ENCODE results near the gene GSC2. TPM values are rescaled to one million over a fixed set of nuclear protein-coding genes. Genes with fewer than 3 reads are reported as not detected.
A peak's percentile ranks its signal among the peaks of the same experiment; 100 is the strongest.

Gene GSC2
- total and polyA plus RNA-seq, 2 of the 4 experiments (the other 2 are of a cell fraction): not detected

DNA sequence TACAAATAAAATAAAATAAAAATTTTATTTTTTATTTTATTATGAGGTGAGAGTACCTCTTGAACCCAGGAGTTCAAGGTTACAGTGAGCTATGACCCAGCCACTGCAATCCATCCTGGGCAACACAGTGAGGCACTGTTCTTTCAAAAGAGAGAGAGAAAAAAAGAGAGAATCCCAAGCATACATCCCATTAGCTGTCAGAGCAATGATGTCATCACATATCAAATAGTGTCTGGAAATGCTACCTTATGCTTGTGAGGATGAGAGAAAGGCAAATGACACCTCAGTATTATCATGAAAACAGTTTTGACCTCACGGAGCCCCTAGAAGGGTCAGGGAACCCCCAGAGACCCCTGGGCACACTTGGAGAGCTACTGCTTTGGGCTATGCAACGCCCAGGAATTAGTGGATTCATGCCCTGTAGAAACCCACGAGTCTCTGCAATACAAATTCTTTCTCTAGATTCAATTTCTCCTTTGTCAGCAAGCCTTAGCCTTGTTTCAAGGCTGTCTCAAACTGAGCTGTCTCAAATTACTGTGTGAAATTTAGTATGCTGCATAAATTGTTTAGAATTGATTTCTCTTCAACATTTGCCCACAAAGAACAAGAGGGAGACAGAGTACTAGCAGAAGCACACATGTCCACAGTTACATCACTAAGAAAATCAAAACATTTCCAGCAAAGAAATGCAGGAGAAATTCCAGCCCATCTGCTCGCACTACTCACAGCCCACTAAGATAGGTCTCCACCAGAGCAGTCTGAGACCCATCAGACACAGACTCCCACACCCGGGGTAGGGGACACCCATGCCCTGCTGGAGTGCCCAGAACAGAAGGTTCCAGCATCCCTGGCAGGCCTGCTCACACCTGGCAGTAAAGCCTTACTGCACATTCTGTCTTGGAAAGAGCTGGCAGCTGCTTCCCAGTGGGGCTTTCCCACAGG, 45.9 kb downstream of the GSC2 start:
- no peak overlapping the region for H3K23ac ChIP-seq (ENCODE audit: low read depth, low read length)
- peak; percentile 82 for ATAC-seq (ENCODE audit: low read depth)
- H3K4ac ChIP-seq (ENCODE audit: low read depth, low read length): no peak overlapping the region
- in situ Hi-C loops (cut with MboI; ENCODE audit: low sequenced_read_pairs) (no loop called here), intact Hi-C loops (cut with micrococcal nuclease) (no loop called here), dilution Hi-C loops (cut with HindIII; ENCODE audit: low sequenced_read_pairs, unreplicated experiment) (no loop called here)
- TF ChIP-seq BHLHE40 (IDR thresholded peaks at IDR 0.05; ENCODE audit: low read depth, low read length): no peak
- no peak for TF ChIP-seq SMC3 (IDR thresholded peaks at IDR 0.05; ENCODE audit: low read depth, low read length)
- TF ChIP-seq CHD1 (IDR thresholded peaks at IDR 0.05; ENCODE audit: low read depth, low read length): no peak
- TF ChIP-seq, protein P1, sequence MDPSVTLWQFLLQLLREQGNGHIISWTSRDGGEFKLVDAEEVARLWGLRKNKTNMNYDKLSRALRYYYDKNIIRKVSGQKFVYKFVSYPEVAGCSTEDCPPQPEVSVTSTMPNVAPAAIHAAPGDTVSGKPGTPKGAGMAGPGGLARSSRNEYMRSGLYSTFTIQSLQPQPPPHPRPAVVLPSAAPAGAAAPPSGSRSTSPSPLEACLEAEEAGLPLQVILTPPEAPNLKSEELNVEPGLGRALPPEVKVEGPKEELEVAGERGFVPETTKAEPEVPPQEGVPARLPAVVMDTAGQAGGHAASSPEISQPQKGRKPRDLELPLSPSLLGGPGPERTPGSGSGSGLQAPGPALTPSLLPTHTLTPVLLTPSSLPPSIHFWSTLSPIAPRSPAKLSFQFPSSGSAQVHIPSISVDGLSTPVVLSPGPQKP (IDR thresholded peaks at IDR 0.05; ENCODE audit: borderline replicate concordance, low read depth, low read length): no peak
- TF ChIP-seq CTCF (conservative IDR thresholded peaks at IDR 0.05; ENCODE audit: low read depth, low read length): peak; percentile 22; the same call in 1 of the 2 replicates
- WGBS, 2 experiments (ENCODE audit: extremely low coverage in 2 of 2, insufficient read length in 1 of 2): 0% methylated on average over 1 of the region's 5 CpGs; no CpG with 5 or more reads in 1 of the 2 experiments
- no peaks in the 10 kb centered on the region for H3K36me3 ChIP-seq (ENCODE audit: control insufficient read depth, insufficient read depth, low read length)
- ChIA-PET CTCF (no interaction called here), POLR2A (ENCODE audit: unreplicated experiment) (interaction anchor here (0.6 kb wide), 1 partner anchor 39 kb away, joined by 3 read pairs; no protein-coding TSS in a partner anchor)
- peak overlapping the region; percentile 40; the same call in 1 of the 2 replicates for H3K27ac ChIP-seq (ENCODE audit: insufficient read depth, low read length)
- H4K20me1 ChIP-seq (ENCODE audit: insufficient read depth, low read length): peaks cover 84% of the 10 kb centered on the region
- no peak overlapping the region for H2BK120ac ChIP-seq (ENCODE audit: low read depth, low read length)
- H3K4me2 ChIP-seq (ENCODE audit: low read depth, low read length): peak overlapping the region; percentile 45
- H3K27me3 ChIP-seq (ENCODE audit: control insufficient read depth, insufficient read depth, low read length): no peaks in the 10 kb centered on the region
- no peak overlapping the region for H3K4me3 ChIP-seq (ENCODE audit: insufficient read depth, low read depth, low read length)
- no peak overlapping the region for H4K8ac ChIP-seq (ENCODE audit: low read depth in 2 of 2, low read length in 2 of 2)
- no peak overlapping the region for H2AFZ ChIP-seq (replicated peaks; ENCODE audit: low read length, poor library complexity)
- no peak overlapping the region for H4K91ac ChIP-seq (ENCODE audit: insufficient read depth, low read depth, low read length)
- no peak overlapping the region for H2BK5ac ChIP-seq (ENCODE audit: low read depth, low read length, poor library complexity, severe bottlenecking)
- H3K9me1 ChIP-seq (ENCODE audit: insufficient read depth, low read length): peaks cover 27% of the 10 kb centered on the region
- H2BK15ac ChIP-seq (ENCODE audit: low read depth, low read length): no peak overlapping the region
- H3K9ac ChIP-seq (ENCODE audit: low read depth, low read length): no peak overlapping the region
- no peak overlapping the region for H2BK20ac ChIP-seq (ENCODE audit: low read depth, low read length)
- no peak overlapping the region for H3K56ac ChIP-seq (ENCODE audit: extremely low read depth, insufficient read depth, low read length)
- H2AK9ac ChIP-seq (replicated peaks; ENCODE audit: low read depth, low read length, poor library complexity): no peak overlapping the region
- H3K18ac ChIP-seq (ENCODE audit: low read depth, low read length): no peak overlapping the region
- H3K79me1 ChIP-seq (ENCODE audit: low read depth in 1 of 2, low read length in 2 of 2): peaks cover 25 to 84% of the 10 kb centered on the region in 2 experiments
- H2AK5ac ChIP-seq (ENCODE audit: low read depth, low read length): no peak overlapping the region
- no peak overlapping the region for H3K14ac ChIP-seq (replicated peaks; ENCODE audit: low read depth, low read length)
- no peaks in the 10 kb centered on the region for H3K9me3 ChIP-seq (ENCODE audit: control insufficient read depth, insufficient read depth, low read length)
- H3K4me1 ChIP-seq (ENCODE audit: control insufficient read depth, insufficient read depth, low read length): peaks cover 17% of the 10 kb centered on the region
- H4K5ac ChIP-seq (ENCODE audit: low read depth, low read length): no peak overlapping the region
- DNase-seq: peak; percentile 79
- BruUV-seq (replicated peaks): no TSS peak

Measured in IMR-90 (cell line).